Measurements from ENCODE around the gene GARNL3.

DNA sequence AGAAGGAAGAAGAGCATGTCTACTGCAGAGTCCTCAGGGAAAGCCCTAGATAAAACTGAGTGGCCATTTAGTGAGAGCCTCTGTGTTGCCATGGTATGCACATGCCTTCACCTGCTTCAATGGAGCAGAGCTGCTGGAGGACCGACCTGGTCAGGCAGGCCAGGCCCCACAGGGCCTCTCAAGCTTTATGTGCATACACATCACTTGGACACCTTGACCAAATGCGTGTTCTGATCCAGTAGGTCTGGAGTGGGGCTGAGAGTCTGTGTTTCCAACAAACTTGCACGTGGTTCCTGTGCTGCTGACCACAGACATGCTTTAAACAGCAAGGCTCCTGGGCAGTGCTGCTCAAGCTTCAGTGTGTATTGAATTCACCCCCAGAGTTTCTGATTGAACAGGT lies 81.0 kb downstream of the GARNL3 start:
- TF ChIP-seq, protein P1, sequence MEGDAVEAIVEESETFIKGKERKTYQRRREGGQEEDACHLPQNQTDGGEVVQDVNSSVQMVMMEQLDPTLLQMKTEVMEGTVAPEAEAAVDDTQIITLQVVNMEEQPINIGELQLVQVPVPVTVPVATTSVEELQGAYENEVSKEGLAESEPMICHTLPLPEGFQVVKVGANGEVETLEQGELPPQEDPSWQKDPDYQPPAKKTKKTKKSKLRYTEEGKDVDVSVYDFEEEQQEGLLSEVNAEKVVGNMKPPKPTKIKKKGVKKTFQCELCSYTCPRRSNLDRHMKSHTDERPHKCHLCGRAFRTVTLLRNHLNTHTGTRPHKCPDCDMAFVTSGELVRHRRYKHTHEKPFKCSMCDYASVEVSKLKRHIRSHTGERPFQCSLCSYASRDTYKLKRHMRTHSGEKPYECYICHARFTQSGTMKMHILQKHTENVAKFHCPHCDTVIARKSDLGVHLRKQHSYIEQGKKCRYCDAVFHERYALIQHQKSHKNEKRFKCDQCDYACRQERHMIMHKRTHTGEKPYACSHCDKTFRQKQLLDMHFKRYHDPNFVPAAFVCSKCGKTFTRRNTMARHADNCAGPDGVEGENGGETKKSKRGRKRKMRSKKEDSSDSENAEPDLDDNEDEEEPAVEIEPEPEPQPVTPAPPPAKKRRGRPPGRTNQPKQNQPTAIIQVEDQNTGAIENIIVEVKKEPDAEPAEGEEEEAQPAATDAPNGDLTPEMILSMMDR (IDR thresholded peaks at IDR 0.05): no peak
- TF ChIP-seq POLR2A (IDR thresholded peaks at IDR 0.05): no peak
